Activated CD8-positive, alpha-beta T cell treated with anti-CD3 and anti-CD28 coated beads for 36 hours (primary cell): Measurements from ENCODE around the gene TRIO. TPM values are rescaled to one million over a fixed set of nuclear protein-coding genes. Genes with fewer than 3 reads are reported as not detected.

ENCODE experiments used
- ATAC-seq: fragments of 200-7000 bp; cut with Tn5 transposase; one replicate; pipeline ENCODE4 v1.10.0; 2021; ENCODE audit warnings: mild to moderate bottlenecking, moderate library complexity
- CTCF ChIA-PET: fragments of 350-600 bp; sonication (Branson Sonifier 250); formaldehyde crosslinking; loops from one replicate; lab custom pipeline; 2021; ENCODE audit warnings: antibody characterized with exemption; lab: Charles Lee
- POLR2A ChIA-PET: fragments of 350-600 bp; sonication (Branson Sonifier 250); formaldehyde crosslinking; loops from one replicate; lab custom pipeline; 2021; ENCODE audit warnings: antibody characterized with exemption; lab: Charles Lee
- DNase-seq: peaks from one replicate; pipeline ENCODE4 v3.0.0-alpha.2; 2020
- H3K27ac Mint-ChIP-seq: one replicate; pipeline ENCODE4 v1.8.0; 2021; ENCODE audit warnings: mild to moderate bottlenecking, mixed read lengths
- H3K27me3 Mint-ChIP-seq: one replicate; pipeline ENCODE4 v1.8.0; 2021; ENCODE audit warnings: mixed read lengths
- H3K36me3 Mint-ChIP-seq: one replicate; pipeline ENCODE4 v1.8.0; 2021; ENCODE audit warnings: low read depth, mixed read lengths
- H3K4me1 Mint-ChIP-seq: one replicate; pipeline ENCODE4 v1.8.0; 2021; ENCODE audit warnings: low read depth, mixed read lengths
- H3K4me3 Mint-ChIP-seq: one replicate; pipeline ENCODE4 v1.8.0; 2021; ENCODE audit warnings: mild to moderate bottlenecking, moderate library complexity, mixed read lengths
- H3K9me3 Mint-ChIP-seq: one replicate; pipeline ENCODE4 v1.8.0; 2021; ENCODE audit warnings: mixed read lengths
- intact Hi-C: fragments of 100-400 bp; cut with micrococcal nuclease; formaldehyde crosslinking; loops from one replicate; pipeline ENCODE4 v1.10.0; 2022
- total RNA-seq, 2 experiments: library from RNA; stranded (reverse); gene quantifications; one replicate each; pipeline ENCODE4 v1.2.3, GENCODE V29; 2021
- TF ChIP-seq, protein P1 (sequence below): fragments of 200-600 bp; IDR thresholded peaks from one replicate; pipeline ENCODE4 v1.8.0; 2022; ENCODE audit warnings: antibody characterized with exemption, mild to moderate bottlenecking

Gene TRIO
- total RNA-seq, 2 experiments from 2014 or later: 11.4 to 11.5 TPM

GRCh38 chr5:14209222-14209822 is 66.2 kb downstream of the TRIO start:
- Mint-ChIP-seq H3K27me3 (peaks cover 12% of the 10 kb centered on the region), H3K9me3 (no peaks in the 10 kb centered on the region), H3K36me3 (no peaks in the 10 kb centered on the region), H3K4me1 (peaks cover 4% of the 10 kb centered on the region), H3K4me3 (no peak overlapping the region), H3K27ac (no peak overlapping the region)
- TF ChIP-seq, protein P1, sequence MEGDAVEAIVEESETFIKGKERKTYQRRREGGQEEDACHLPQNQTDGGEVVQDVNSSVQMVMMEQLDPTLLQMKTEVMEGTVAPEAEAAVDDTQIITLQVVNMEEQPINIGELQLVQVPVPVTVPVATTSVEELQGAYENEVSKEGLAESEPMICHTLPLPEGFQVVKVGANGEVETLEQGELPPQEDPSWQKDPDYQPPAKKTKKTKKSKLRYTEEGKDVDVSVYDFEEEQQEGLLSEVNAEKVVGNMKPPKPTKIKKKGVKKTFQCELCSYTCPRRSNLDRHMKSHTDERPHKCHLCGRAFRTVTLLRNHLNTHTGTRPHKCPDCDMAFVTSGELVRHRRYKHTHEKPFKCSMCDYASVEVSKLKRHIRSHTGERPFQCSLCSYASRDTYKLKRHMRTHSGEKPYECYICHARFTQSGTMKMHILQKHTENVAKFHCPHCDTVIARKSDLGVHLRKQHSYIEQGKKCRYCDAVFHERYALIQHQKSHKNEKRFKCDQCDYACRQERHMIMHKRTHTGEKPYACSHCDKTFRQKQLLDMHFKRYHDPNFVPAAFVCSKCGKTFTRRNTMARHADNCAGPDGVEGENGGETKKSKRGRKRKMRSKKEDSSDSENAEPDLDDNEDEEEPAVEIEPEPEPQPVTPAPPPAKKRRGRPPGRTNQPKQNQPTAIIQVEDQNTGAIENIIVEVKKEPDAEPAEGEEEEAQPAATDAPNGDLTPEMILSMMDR: no peak
- no peak for DNase-seq
- POLR2A ChIA-PET: no interaction called here
- no peak for ATAC-seq
- CTCF ChIA-PET: no interaction called here
- intact Hi-C loops: no loop called here

DNA sequence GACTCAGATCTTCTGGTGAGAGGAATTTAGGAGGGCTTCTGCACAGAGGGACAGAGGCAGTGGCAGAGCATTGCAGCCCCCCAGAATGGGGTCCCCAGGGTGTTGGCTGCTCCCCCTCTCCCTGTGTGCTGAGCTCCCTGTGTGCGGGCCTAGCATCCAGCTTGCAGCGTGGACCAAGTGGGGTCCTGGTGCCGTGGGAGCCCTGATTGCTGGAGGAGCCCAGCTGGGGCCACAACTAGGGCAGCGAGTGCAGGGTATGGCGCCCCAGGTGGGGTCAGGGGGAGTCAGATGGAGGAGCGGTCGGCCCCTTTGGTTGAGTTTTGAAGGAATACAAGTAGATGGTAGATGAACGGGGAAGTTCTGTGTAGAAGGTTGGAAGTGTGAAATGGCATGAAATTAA is 66.7 kb downstream of the TRIO start:
- no peaks in the 10 kb centered on the region for H3K9me3 Mint-ChIP-seq
- peaks cover 14% of the 10 kb centered on the region for H3K27me3 Mint-ChIP-seq
- POLR2A ChIA-PET: no interaction called here
- H3K4me1 Mint-ChIP-seq: peaks cover 4% of the 10 kb centered on the region
- TF ChIP-seq, protein P1: no peak
- DNase-seq (no peak), ATAC-seq (no peak)
- no peak overlapping the region for H3K27ac Mint-ChIP-seq
- CTCF ChIA-PET: no interaction called here
- H3K4me3 Mint-ChIP-seq: no peak overlapping the region
- intact Hi-C loops: no loop called here
- H3K36me3 Mint-ChIP-seq: no peaks in the 10 kb centered on the region

- Mint-ChIP-seq H3K4me3 (no peak overlapping the region), H3K9me3 (no peaks in the 10 kb centered on the region), H3K27me3 (peaks cover 14% of the 10 kb centered on the region), H3K4me1 (peaks cover 4% of the 10 kb centered on the region), H3K36me3 (no peaks in the 10 kb centered on the region), H3K27ac (no peak overlapping the region)
- intact Hi-C loops: no loop called here
- ATAC-seq: no peak
- ChIA-PET POLR2A (no interaction called here), CTCF (no interaction called here)
- TF ChIP-seq, protein P1: no peak
- no peak for DNase-seq
Measured at GRCh38 chr5:14210729-14211128, 67.6 kb downstream of the TRIO start.

DNA sequence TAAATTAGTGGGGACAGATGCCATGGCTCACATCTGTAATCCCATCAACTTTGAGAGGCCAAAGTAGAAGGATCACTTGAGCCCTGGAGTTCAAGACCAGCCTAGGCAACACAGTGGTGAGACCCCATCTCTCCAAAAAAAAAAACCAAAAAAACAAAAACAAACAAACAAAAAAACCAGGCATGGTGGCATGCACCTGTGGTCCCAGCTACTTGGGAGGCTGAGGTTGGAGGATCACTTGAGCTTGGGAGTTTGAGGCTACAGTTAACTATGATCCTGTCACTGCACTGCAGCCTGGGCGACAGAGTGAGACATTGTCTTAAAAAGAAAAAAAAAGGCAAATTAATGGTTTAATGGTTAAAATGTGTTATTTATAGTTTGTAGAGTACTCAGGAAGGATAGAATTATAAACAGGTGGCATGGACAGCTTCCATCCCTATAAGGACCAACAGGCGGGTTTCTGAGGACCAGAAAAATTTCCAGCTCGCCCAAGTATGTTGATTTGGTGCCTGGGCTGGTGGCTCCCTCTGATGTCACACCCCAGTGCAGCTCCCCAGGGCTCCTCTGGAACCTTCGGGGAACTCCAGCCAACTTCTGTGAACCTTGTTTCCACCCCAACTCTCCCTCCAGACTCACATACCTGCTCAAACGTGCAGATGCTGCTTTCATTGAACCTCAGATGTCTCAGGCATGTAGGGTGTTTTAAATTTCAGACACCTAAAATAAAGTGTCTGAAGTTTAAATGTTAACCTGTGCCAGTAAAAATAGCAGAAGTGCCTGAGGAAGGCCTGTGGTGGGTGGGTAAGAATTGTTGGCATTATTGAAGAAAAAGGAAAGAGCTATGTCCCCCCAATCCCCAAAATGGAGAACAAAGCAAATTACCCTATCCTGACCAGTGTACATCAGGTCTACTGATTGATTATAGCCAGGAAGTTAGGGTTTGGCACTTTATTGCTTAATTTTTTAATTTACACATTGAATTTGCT is 69.0 kb downstream of the TRIO start:
- ChIA-PET POLR2A (no interaction called here), CTCF (no interaction called here)
- intact Hi-C loops: no loop called here
- no peak for DNase-seq
- no peaks in the 10 kb centered on the region for H3K36me3 Mint-ChIP-seq
- no peak overlapping the region for H3K27ac Mint-ChIP-seq
- peaks cover 12% of the 10 kb centered on the region for H3K27me3 Mint-ChIP-seq
- no peaks in the 10 kb centered on the region for H3K9me3 Mint-ChIP-seq
- peaks cover 4% of the 10 kb centered on the region for H3K4me1 Mint-ChIP-seq
- ATAC-seq: no peak
- no peak overlapping the region for H3K4me3 Mint-ChIP-seq
- TF ChIP-seq, protein P1: no peak

GRCh38 chr5:14212838-14213237 is 69.7 kb downstream of the TRIO start:
- ChIA-PET POLR2A (no interaction called here), CTCF (interaction anchor here (1.2 kb wide), 1 partner anchor 12 kb away, joined by 3 read pairs; no protein-coding TSS in a partner anchor)
- Mint-ChIP-seq H3K4me1 (peaks cover 4% of the 10 kb centered on the region), H3K9me3 (no peaks in the 10 kb centered on the region), H3K36me3 (no peaks in the 10 kb centered on the region), H3K4me3 (no peak overlapping the region), H3K27me3 (peaks cover 12% of the 10 kb centered on the region), H3K27ac (no peak overlapping the region)
- intact Hi-C loops: no loop called here
- TF ChIP-seq, protein P1: no peak
- no peak for DNase-seq
- no peak for ATAC-seq
